ENCODE data around the gene KCNE1.

- no peak for TF ChIP-seq CTCF (IDR thresholded peaks at IDR 0.05; ENCODE audit: low read depth, low read length)
- no peak for TF ChIP-seq MAX (IDR thresholded peaks at IDR 0.05; ENCODE audit: low read depth, low read length)
Measured at GRCh38 chr21:34559089-34559631, 47.1 kb upstream of the KCNE1 start.

Data from NB4 (cell line).